Pulmonary artery endothelial cell (primary cell): ENCODE results near the gene METTL13. TPM values are rescaled to one million over a fixed set of nuclear protein-coding genes. Genes with fewer than 3 reads are reported as not detected.

ENCODE experiments used
- DNase-seq: peaks from one replicate; pipeline ENCODE4 v3.0.0-alpha.2; 2011; ENCODE audit warnings: low read depth, low spot score
- total RNA-seq: library from RNA; depleted of rRNA; stranded (reverse); fragments of >200 nt; gene quantifications from 2 replicates; pipeline ENCODE4 v1.2.3, GENCODE V29; 2014

METTL13 gene
- total RNA-seq, 1 donor from 2014 or later, result 28.6 TPM

DNA sequence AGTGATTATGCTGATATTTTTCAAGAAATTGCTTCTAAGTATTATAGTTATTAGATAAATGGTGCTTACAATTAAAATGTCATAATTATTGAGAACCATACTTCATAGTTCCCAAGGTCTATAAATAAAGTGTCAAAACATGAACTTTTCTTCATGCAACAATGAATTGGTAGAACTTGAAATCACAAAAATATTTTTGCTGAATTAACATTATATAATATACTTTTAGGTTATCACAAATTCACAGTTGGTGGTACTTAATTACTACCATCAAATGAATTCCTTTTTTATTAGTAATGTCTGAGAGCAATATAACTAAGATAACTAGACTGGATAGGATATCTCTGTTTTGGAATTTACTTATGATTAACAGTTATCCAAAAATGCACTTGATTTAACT lies 64.5 kb downstream of the METTL13 start:
- no peak for DNase-seq

Other genes with a start within 250 kb of the METTL13 start
- 0.04 and 0.20 TPM in 2 replicates for gene MYOCOS, start 159.4 kb upstream of the METTL13 start, total RNA-seq
- not detected in 2 replicates for gene MYOC, start 129.0 kb upstream of the METTL13 start, total RNA-seq
- 4.3 and 5.2 TPM in 2 replicates for gene VAMP4, start 39.6 kb upstream of the METTL13 start, total RNA-seq
- 0.59 and 2.4 TPM in 2 replicates for gene DNM3, start 59.8 kb downstream of the METTL13 start, total RNA-seq